ENCODE data around the gene ADCY2.
A peak's percentile ranks its signal among the peaks of the same experiment; 100 is the strongest.

Gene ADCY2

GRCh38 chr5:7849681-7850394, 453.9 kb downstream of the ADCY2 start:
- DNase-seq: no peak

GRCh38 chr5:7850395-7851239, 454.7 kb downstream of the ADCY2 start, which contains the start of gene CFAP90:
CFAP90 (minus strand) TSS chr5:7851133; CDS start chr5:7851021, 112 bp downstream.
- no peak for DNase-seq

- DNase-seq: no peak
These were observed 455.3 kb downstream of the ADCY2 start for GRCh38 chr5:7851240-7851592.

GRCh38 chr5:7851617-7852289, 455.8 kb downstream of the ADCY2 start:
- DNase-seq: no peak

- DNase-seq: no peak
These were observed 456.6 kb downstream of the ADCY2 start for GRCh38 chr5:7852542-7852941.

GRCh38 chr5:7852988-7853387, 457.1 kb downstream of the ADCY2 start:
- no peak for DNase-seq

GRCh38 chr5:7855611-7856010, 459.7 kb downstream of the ADCY2 start:
- no peak for DNase-seq

GRCh38 chr5:7856855-7857254, 460.9 kb downstream of the ADCY2 start:
- no peak for DNase-seq

- DNase-seq: no peak
These were observed 461.4 kb downstream of the ADCY2 start for GRCh38 chr5:7857361-7857760.

- no peak for DNase-seq
These were observed 462.1 kb downstream of the ADCY2 start for GRCh38 chr5:7857926-7858632.

GRCh38 chr5:7866196-7866595, 470.3 kb downstream of the ADCY2 start:
- no peak for DNase-seq

GRCh38 chr5:7867260-7867659, 471.3 kb downstream of the ADCY2 start:
- no peak for DNase-seq

GRCh38 chr5:7868427-7868772, 472.5 kb downstream of the ADCY2 start:
- peak; percentile 40 for DNase-seq

- peak; percentile 87 for DNase-seq
These were observed 473.0 kb downstream of the ADCY2 start, which contains the start of the genes FASTKD3 and MTRR for GRCh38 chr5:7868773-7869473. FASTKD3 (minus strand) TSS chr5:7869031; CDS start chr5:7868083, 948 bp downstream. MTRR (plus strand) TSS chr5:7869148; CDS start chr5:7870795, 1,647 bp downstream.

GRCh38 chr5:7869474-7870136, 473.7 kb downstream of the ADCY2 start:
- DNase-seq: no peak

- DNase-seq: no peak
These were observed 475.7 kb downstream of the ADCY2 start for GRCh38 chr5:7871653-7872052.

- no peak for DNase-seq
These were observed 476.7 kb downstream of the ADCY2 start for GRCh38 chr5:7872517-7873130.

GRCh38 chr5:7873216-7873615, 477.3 kb downstream of the ADCY2 start:
- no peak for DNase-seq

GRCh38 chr5:7874639-7875038, 478.7 kb downstream of the ADCY2 start:
- DNase-seq: no peak

GRCh38 chr5:7875151-7875550, 479.2 kb downstream of the ADCY2 start:
- no peak for DNase-seq

- no peak for DNase-seq
These were observed 480.9 kb downstream of the ADCY2 start for GRCh38 chr5:7876867-7877266.

All from KG1 (cell line).